Esophagus muscularis mucosa (tissue), 4 donors: ENCODE data around the gene GGT5. TPM values are rescaled to one million over a fixed set of nuclear protein-coding genes. Genes with fewer than 3 reads are reported as not detected.
"Not testable (repeated sequence)": the region's sequence is repeated elsewhere in the genome, so short reads cannot be mapped to it uniquely, and the experiment has no call there.

Source experiments
- DNase-seq: peaks from one replicate; pipeline ENCODE4 v3.0.0-alpha.2; 2017; ENCODE audit errors: extremely low spot score
- H3K27ac ChIP-seq, 4 donors: fragments of 200-600 bp; sonication (generic); replicated peaks in 1 of 4; 1 replicate in 3 of 4; 2 replicates in 1 of 4; pipeline ENCODE4 v1.5.1; 2016 to 2019; ENCODE audit warnings: mild to moderate bottlenecking in 1 of 4
- H3K27me3 ChIP-seq, 4 donors: fragments of 200-600 bp; sonication (generic); one replicate each; pipeline versions ENCODE4 v1.5.1 to v1.6.0; 2016 to 2019
- H3K36me3 ChIP-seq, 4 donors: fragments of 200-600 bp; sonication (generic); one replicate each; pipeline ENCODE4 v1.5.1; 2016 to 2019
- H3K4me1 ChIP-seq, 4 donors: fragments of 200-600 bp; sonication (generic); one replicate each; pipeline ENCODE4 v1.5.1; 2016 to 2019
- H3K4me3 ChIP-seq, 4 donors: fragments of 200-600 bp; sonication (generic); 1 replicate in 2 of 4; 2 replicates in 2 of 4; pipeline ENCODE4 v1.5.1; 2016 to 2019; ENCODE audit warnings: mild to moderate bottlenecking in 4 of 4, moderate library complexity in 1 of 4
- H3K9me3 ChIP-seq, 4 donors: fragments of 200-600 bp; sonication (generic); 1 replicate in 3 of 4; 2 replicates in 1 of 4; pipeline ENCODE4 v1.5.1; 2016 to 2019
- EP300 ChIP-seq: sonication (generic); formaldehyde crosslinking; IDR thresholded peaks from one replicate; pipeline ENCODE4 v1.6.1; 2017; ENCODE audit warnings: antibody characterized with exemption
- POLR2A ChIP-seq: fragments of 450-650 bp; IDR thresholded peaks from one replicate; pipeline ENCODE4 v1.6.1; 2017; ENCODE audit warnings: antibody characterized with exemption, moderate library complexity, mild to moderate bottlenecking, low read depth
- POLR2AphosphoS5 ChIP-seq, 2 donors: sonication (generic); formaldehyde crosslinking; IDR thresholded peaks; one replicate each; pipeline ENCODE4 v1.6.1; 2017; ENCODE audit warnings: antibody characterized with exemption in 2 of 2
- WGBS: methylation state at CpG from one replicate; pipeline ENCODE4 v1.1.5; 2018; 5-methylcytosine and 5-hydroxymethylcytosine counted together
- intact Hi-C: fragments of 100-400 bp; cut with DNase I; formaldehyde crosslinking; loops from one replicate; pipeline ENCODE4 v1.15.1; 2023
- total RNA-seq, 4 donors: library from RNA; depleted of rRNA; stranded (reverse); fragments of >200 nt; gene quantifications; one replicate each; pipeline versions ENCODE4 v1.1.0 to v1.2.1, GENCODE V29; 2016
- TF ChIP-seq, protein P1 (sequence below), 3 experiments: fragments of 200-600 bp in 2 of 3; fragments of 450-650 bp in 1 of 3; sonication (generic) in 2 of 3; IDR thresholded peaks; one replicate each; pipeline ENCODE4 v1.5.1; 2017 to 2019; ENCODE audit warnings: antibody characterized with exemption in 3 of 3, mild to moderate bottlenecking in 2 of 3, moderate library complexity in 1 of 3

Gene GGT5
- total RNA-seq, 4 donors from 2014 or later, result 15.4 to 59.2 (median 37.2) TPM

DNA sequence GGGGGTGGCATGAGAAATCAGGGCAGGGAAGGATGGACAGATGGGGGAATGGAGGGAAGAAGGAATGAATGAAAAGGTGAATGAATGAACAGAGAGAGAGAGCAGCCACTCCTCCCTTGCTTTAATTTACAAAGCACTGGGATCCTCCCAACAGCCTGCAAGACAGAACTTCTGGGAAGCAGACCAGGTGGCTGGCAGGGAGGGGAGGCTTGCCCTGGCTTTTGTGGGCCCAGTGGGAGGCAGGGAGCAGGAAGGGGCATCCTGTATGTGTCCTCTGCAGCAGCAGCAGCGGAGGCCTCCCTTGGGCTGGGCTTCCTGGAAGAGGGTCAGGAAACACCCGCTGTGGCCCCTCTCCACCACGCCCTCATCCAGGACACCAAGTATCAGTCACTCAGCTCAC lies 1.5 kb downstream of the GGT5 start:
- intact Hi-C loops, result loop anchor here (10.0 kb wide), 1 partner anchor 289 kb away; no protein-coding TSS in a partner anchor
- H3K27ac ChIP-seq, result peak overlapping the region in 2 of 4 donors; percentile 21 to 86
- not testable (repeated sequence) for H3K36me3 ChIP-seq, H3K9me3 ChIP-seq, H3K27me3 ChIP-seq, DNase-seq
- peak overlapping the region; percentile 37 to 60 (median 44) for H3K4me3 ChIP-seq
- TF ChIP-seq POLR2AphosphoS5 (IDR thresholded peaks at IDR 0.05), result peak in 1 of 2 donors; percentile 32
- H3K4me1 ChIP-seq, result peaks cover 35 to 56% (median 53%) of the 10 kb centered on the region in 4 donors
- WGBS, result 68% methylated on average over 3 of the region's 3 CpGs

- not testable (repeated sequence) for H3K9me3 ChIP-seq, H3K27ac ChIP-seq, DNase-seq, H3K36me3 ChIP-seq, H3K4me3 ChIP-seq, H3K27me3 ChIP-seq
- 83% methylated on average over 9 of the region's 9 CpGs for WGBS
- H3K4me1 ChIP-seq, result peaks cover 15 to 36% (median 32%) of the 10 kb centered on the region in 4 donors
- intact Hi-C loops, result loop anchor here (10.0 kb wide), 1 partner anchor 286 kb away; no protein-coding TSS in a partner anchor
Measured at GRCh38 chr22:24240985-24241692, 3.7 kb downstream of the GGT5 start.

GRCh38 chr22:24240381-24240780 lies 4.5 kb downstream of the GGT5 start:
- Histone ChIP-seq H3K27me3 (no peaks in the 10 kb centered on the region), H3K36me3 (peaks cover 0 to 12% (median 0%) of the 10 kb centered on the region in 4 donors), H3K4me1 (peaks cover 10 to 29% (median 25%) of the 10 kb centered on the region in 4 donors), H3K4me3 (no peak overlapping the region), H3K9me3 (no peaks in the 10 kb centered on the region), H3K27ac (no peak overlapping the region)
- intact Hi-C loops, result loop anchor here (10.0 kb wide), 1 partner anchor 286 kb away; no protein-coding TSS in a partner anchor
- WGBS, result 92% methylated on average over 6 of the region's 6 CpGs
- TF ChIP-seq POLR2A, result no peak
- TF ChIP-seq EP300, result no peak
- TF ChIP-seq, protein P1, sequence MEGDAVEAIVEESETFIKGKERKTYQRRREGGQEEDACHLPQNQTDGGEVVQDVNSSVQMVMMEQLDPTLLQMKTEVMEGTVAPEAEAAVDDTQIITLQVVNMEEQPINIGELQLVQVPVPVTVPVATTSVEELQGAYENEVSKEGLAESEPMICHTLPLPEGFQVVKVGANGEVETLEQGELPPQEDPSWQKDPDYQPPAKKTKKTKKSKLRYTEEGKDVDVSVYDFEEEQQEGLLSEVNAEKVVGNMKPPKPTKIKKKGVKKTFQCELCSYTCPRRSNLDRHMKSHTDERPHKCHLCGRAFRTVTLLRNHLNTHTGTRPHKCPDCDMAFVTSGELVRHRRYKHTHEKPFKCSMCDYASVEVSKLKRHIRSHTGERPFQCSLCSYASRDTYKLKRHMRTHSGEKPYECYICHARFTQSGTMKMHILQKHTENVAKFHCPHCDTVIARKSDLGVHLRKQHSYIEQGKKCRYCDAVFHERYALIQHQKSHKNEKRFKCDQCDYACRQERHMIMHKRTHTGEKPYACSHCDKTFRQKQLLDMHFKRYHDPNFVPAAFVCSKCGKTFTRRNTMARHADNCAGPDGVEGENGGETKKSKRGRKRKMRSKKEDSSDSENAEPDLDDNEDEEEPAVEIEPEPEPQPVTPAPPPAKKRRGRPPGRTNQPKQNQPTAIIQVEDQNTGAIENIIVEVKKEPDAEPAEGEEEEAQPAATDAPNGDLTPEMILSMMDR (IDR thresholded peaks at IDR 0.05), result no peak
- no peak for TF ChIP-seq POLR2AphosphoS5 (IDR thresholded peaks at IDR 0.05)
- DNase-seq, result no peak

DNA sequence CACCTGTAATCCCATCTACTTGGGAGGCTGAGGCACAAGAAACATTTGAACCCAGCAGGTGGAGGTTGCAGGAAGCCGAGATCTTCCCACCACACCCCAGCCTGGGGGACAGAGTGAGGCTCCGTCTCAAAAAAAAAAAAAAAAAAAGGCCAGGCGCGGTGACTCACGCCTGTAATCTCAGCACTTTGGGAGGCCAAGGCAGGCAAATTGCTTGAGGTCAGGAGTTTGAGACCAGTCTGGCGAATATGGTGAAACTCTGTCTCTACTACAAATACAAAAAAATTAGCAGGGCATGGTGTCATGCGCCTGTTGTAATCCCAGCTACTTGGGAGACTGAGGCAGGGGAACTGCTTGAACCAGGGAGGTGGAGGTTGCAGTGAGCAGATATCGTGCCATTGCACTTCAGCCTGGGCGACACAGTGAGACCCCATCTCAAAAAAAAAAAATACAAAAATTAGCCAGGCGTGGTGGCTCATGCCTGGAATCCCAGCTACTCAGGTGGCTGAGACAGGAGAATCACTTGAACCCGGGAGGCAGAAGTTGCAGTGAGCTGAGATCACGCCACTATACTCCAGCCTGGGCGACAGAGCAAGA lies 6.7 kb downstream of the GGT5 start:
- not testable (repeated sequence) for DNase-seq, H3K27ac ChIP-seq, H3K27me3 ChIP-seq, H3K9me3 ChIP-seq, H3K4me3 ChIP-seq
- Histone ChIP-seq H3K4me1 (peaks cover 6 to 12% (median 9%) of the 10 kb centered on the region in 4 donors), H3K36me3 (peaks cover 0 to 24% (median 2%) of the 10 kb centered on the region in 4 donors)
- WGBS, result 94% methylated on average over 13 of the region's 13 CpGs
- intact Hi-C loops, result loop anchor here (10.0 kb wide), 1 partner anchor 133 kb away; no protein-coding TSS in a partner anchor

DNA sequence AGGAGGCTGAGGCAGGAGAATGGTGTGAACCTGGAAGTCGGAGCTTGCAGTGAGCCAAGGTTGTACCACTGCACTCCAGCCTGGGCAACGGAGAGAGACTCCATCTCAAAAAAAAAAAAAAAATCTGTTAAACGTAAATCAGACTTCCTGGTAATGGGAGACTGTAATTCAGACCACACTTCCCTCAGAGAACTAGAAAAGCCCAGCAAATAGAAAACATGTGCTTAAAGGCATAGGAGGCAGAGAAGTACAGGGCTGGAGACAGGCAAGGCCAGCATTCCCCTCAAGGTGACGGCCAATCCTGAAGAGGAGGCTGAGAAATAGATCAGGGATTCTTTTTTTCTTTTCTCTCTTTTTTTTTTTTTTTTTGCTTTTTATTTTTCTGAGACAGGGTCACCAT lies 8.2 kb downstream of the GGT5 start:
- H3K4me1 ChIP-seq, result no peaks in the 10 kb centered on the region
- TF ChIP-seq, protein P1 (IDR thresholded peaks at IDR 0.05), result no peak
- TF ChIP-seq POLR2A (no peak), POLR2AphosphoS5 (IDR thresholded peaks at IDR 0.05) (no peak), EP300 (no peak)
- H3K27me3 ChIP-seq, result no peaks in the 10 kb centered on the region
- peaks cover 0 to 38% (median 2%) of the 10 kb centered on the region in 4 donors for H3K36me3 ChIP-seq
- H3K27ac ChIP-seq, result no peak overlapping the region
- intact Hi-C loops, result loop anchor here (10.0 kb wide), 1 partner anchor 132 kb away; no protein-coding TSS in a partner anchor
- no peaks in the 10 kb centered on the region for H3K9me3 ChIP-seq
- no peak overlapping the region for H3K4me3 ChIP-seq
- 76% methylated on average over 4 of the region's 4 CpGs for WGBS
- no peak for DNase-seq

GRCh38 chr22:24235315-24235714 lies 9.6 kb downstream of the GGT5 start:
- no peaks in the 10 kb centered on the region for H3K9me3 ChIP-seq
- no peak overlapping the region for H3K27ac ChIP-seq
- DNase-seq, result no peak
- TF ChIP-seq POLR2A (no peak), EP300 (no peak), POLR2AphosphoS5 (IDR thresholded peaks at IDR 0.05) (no peak)
- TF ChIP-seq, protein P1 (IDR thresholded peaks at IDR 0.05), result no peak
- H3K4me3 ChIP-seq, result no peak overlapping the region
- intact Hi-C loops, result loop anchor here (10.0 kb wide), 1 partner anchor 131 kb away; no protein-coding TSS in a partner anchor
- peaks cover 0 to 50% (median 2%) of the 10 kb centered on the region in 4 donors for H3K36me3 ChIP-seq
- no peaks in the 10 kb centered on the region for H3K27me3 ChIP-seq
- 97% methylated on average over 4 of the region's 4 CpGs for WGBS
- H3K4me1 ChIP-seq, result no peaks in the 10 kb centered on the region
